HepG2 (cell line): ENCODE measurements around the gene RGS19. TPM values are rescaled to one million over a fixed set of nuclear protein-coding genes. Genes with fewer than 3 reads are reported as not detected.

Source experiments
- CERS6 ChIP-seq: sonication (generic); formaldehyde crosslinking; IDR thresholded peaks from 2 replicates; pipeline ENCODE4 v1.5.0; 2020; ENCODE audit warnings: missing genetic modification reagents
- KDM4B ChIP-seq: sonication (generic); formaldehyde crosslinking; IDR thresholded peaks from 2 replicates; pipeline ENCODE4 v1.4.0; 2020; ENCODE audit warnings: missing genetic modification reagents
- NCOR1 ChIP-seq: fragments of 200-600 bp; sonication (generic); IDR thresholded peaks from 2 replicates; pipeline ENCODE4 v1.7.0; 2017; ENCODE audit warnings: antibody characterized with exemption, low read length, borderline replicate concordance
- NFE2 ChIP-seq: sonication (generic); formaldehyde crosslinking; IDR thresholded peaks from 2 replicates; pipeline ENCODE4 v1.4.0; 2020; ENCODE audit warnings: missing genetic modification reagents
- ONECUT2 ChIP-seq: sonication (generic); formaldehyde crosslinking; IDR thresholded peaks from 2 replicates; pipeline ENCODE4 v1.4.0; 2020; ENCODE audit warnings: missing genetic modification reagents
- POLR2G ChIP-seq: fragments of 200-400 bp; formaldehyde crosslinking; IDR thresholded peaks from 2 replicates; pipeline ENCODE4 v1.6.1; 2018; ENCODE audit warnings: mild to moderate bottlenecking, low read depth, low read length, moderate library complexity
- RORA ChIP-seq: sonication (generic); formaldehyde crosslinking; IDR thresholded peaks from 2 replicates; pipeline ENCODE4 v1.5.0; 2020; ENCODE audit warnings: mild to moderate bottlenecking, missing genetic modification reagents, moderate library complexity
- SOX13 ChIP-seq, 3 experiments: fragments of 450-650 bp in 1 of 3; sonication (generic) in 1 of 3; formaldehyde crosslinking in 1 of 3; IDR thresholded peaks in 2 of 3; conservative IDR thresholded peaks in 1 of 3; 2 replicates each; pipeline versions ENCODE4 v1.5.0 to v1.6.1; 2016 to 2020; ENCODE audit warnings: antibody characterized with exemption in 1 of 3, mild to moderate bottlenecking in 1 of 3, missing compliant biosample characterization in 1 of 3, missing genetic modification reagents in 1 of 3, moderate library complexity in 1 of 3
- TFAP4 ChIP-seq: sonication (generic); IDR thresholded peaks from 2 replicates; pipeline ENCODE4 v1.6.1; 2016; ENCODE audit warnings: low read depth, borderline replicate concordance
- ZFP37 ChIP-seq: sonication (generic); formaldehyde crosslinking; IDR thresholded peaks from 2 replicates; pipeline ENCODE4 v1.4.0; 2020; ENCODE audit warnings: missing genetic modification reagents, borderline replicate concordance
- ZNF143 ChIP-seq: sonication (generic); formaldehyde crosslinking; IDR thresholded peaks from 2 replicates; pipeline ENCODE4 v1.4.0; 2020; ENCODE audit warnings: missing genetic modification reagents
- ZNF230 ChIP-seq: sonication (generic); formaldehyde crosslinking; IDR thresholded peaks from 2 replicates; pipeline ENCODE4 v1.4.0; 2020; ENCODE audit warnings: mild to moderate bottlenecking, missing genetic modification reagents
- ZNF331 ChIP-seq: sonication (generic); formaldehyde crosslinking; IDR thresholded peaks from 2 replicates; pipeline ENCODE4 v1.4.0; 2020; ENCODE audit warnings: missing genetic modification reagents
- ZNF678 ChIP-seq: sonication (generic); formaldehyde crosslinking; IDR thresholded peaks from 2 replicates; pipeline ENCODE4 v1.4.0; 2020; ENCODE audit warnings: mild to moderate bottlenecking, missing genetic modification reagents
- ZNF781 ChIP-seq: sonication (generic); formaldehyde crosslinking; IDR thresholded peaks from 2 replicates; pipeline ENCODE4 v1.5.1; 2020; ENCODE audit warnings: borderline replicate concordance, mild to moderate bottlenecking, missing genetic modification reagents; ENCODE audit errors: not compliant biosample characterization
- ZNF788 ChIP-seq: sonication (generic); formaldehyde crosslinking; IDR thresholded peaks from 2 replicates; pipeline ENCODE4 v1.5.0; 2020; ENCODE audit warnings: mild to moderate bottlenecking, missing genetic modification reagents, borderline replicate concordance
- ZNF792 ChIP-seq: IDR thresholded peaks from 2 replicates; pipeline ENCODE4 v1.6.1; 2016
- ZNF891 ChIP-seq: sonication (generic); formaldehyde crosslinking; IDR thresholded peaks from 2 replicates; pipeline ENCODE4 v1.5.0; 2020; ENCODE audit warnings: mild to moderate bottlenecking, missing genetic modification reagents
- ZSCAN20 ChIP-seq: sonication (generic); formaldehyde crosslinking; IDR thresholded peaks from 2 replicates; pipeline ENCODE4 v1.4.0; 2020; ENCODE audit warnings: missing genetic modification reagents, mild to moderate bottlenecking, borderline replicate concordance
- polyA plus RNA-seq, 8 experiments: library from polyadenylated mRNA; depleted of rRNA in 3 of 8; stranded (reverse) in 7 of 8; unstranded in 1 of 8; fragments of >200 nt; fragmentation: Illumina TruSeq in 4 of 8; extraction: Trizol in 4 of 8; gene quantifications; 2 replicates each; pipeline versions ENCODE4 v1.2.1 to v1.2.3, GENCODE V29; 2011 to 2016; ENCODE audit warnings: low read depth in 4 of 8, missing spikeins in 1 of 8, mixed read lengths in 1 of 8; ENCODE audit not compliant: insufficient read depth in 1 of 8
- total RNA-seq, 5 experiments: library from RNA; depleted of rRNA; stranded (reverse); fragments of >200 nt; fragmentation: Illumina TruSeq; extraction: Trizol; gene quantifications; 2 replicates each; pipeline ENCODE4 v1.2.3, GENCODE V29; 2016; ENCODE audit warnings: low read depth in 1 of 5
- TF ChIP-seq, protein P1 (sequence below): sonication (generic); formaldehyde crosslinking; conservative IDR thresholded peaks from 2 replicates; pipeline ENCODE4 v1.8.0; 2022; ENCODE audit warnings: mild to moderate bottlenecking, moderate library complexity, missing genetic modification reagents
- TF ChIP-seq, protein P2 (sequence below): sonication (generic); formaldehyde crosslinking; IDR thresholded peaks from 2 replicates; pipeline ENCODE4 v1.4.0; 2020; ENCODE audit warnings: mild to moderate bottlenecking, missing genetic modification reagents

The RGS19 gene
- total and polyA plus RNA-seq, 2 of the 13 experiments (the other 11 are each of a cell fraction or from before 2014, with no cell fraction given) = 10.7 to 11.9 TPM

DNA sequence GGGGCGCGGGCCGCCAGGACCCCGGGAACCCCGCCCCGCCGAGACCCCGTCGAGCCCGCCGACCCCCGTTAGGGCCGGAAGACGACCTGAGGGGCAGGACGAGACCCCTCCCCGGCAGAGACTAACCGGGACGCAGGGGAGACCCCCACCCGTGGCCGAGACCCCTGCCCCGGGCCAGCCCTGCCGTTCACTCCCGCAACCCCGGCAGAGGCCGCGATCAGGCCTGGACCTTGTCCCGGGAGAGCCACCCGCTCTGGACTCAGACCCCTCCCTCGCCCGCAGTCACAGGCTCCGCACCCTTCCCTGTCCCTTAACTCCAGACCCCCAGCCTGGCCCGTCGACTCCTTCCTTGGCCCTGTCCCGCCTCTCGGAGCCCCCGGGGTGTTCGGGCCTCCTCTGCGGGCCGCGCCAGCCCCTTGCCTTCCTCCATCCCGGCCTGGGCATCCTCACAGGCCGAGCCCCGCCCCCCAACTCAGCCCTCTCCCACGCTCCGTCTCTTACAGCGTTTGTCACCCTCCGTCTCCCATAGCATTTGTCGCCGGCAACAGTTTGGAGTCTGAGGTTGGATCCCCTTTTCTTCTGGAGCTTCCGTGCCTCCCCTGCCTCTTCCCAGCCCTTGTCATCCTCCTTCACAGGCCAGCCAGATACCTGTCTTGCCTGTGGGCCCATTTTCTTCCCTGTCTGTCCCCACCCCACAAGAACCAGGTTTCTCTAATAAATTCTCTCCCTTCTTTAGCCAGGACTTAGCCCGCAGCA is 15.8 kb downstream of the RGS19 start (continued):
- TF ChIP-seq SOX13 (IDR thresholded peaks at IDR 0.05) (no peak), SOX13 (CRISPR knock-in tag; conservative IDR thresholded peaks at IDR 0.05 in 1 of 2, IDR thresholded peaks at IDR 0.05 in 1 of 2) (no peak), ZNF891 (no peak; the same call in 1 of the 2 replicates), ZNF230 (no peak; the same call in 1 of the 2 replicates), ZNF781 (no peak), ZFP37 (CRISPR knock-in tag) (0 out of 2 replicates have a peak, but pooled peaks have one; percentile 6), ZSCAN20 (CRISPR knock-in tag) (no peak; the same call in none of the 2 replicates), NCOR1 (peak; percentile 22; the same call in 1 of the 2 replicates), RORA (CRISPR knock-in tag) (no peak), NFE2 (CRISPR knock-in tag) (no peak), POLR2G (no peak; the same call in 1 of the 2 replicates), ZNF331 (no peak; the same call in none of the 2 replicates), KDM4B (CRISPR knock-in tag) (no peak), CERS6 (CRISPR knock-in tag) (no peak; the same call in 1 of the 2 replicates), TFAP4 (0 out of 2 replicates have a peak, but pooled peaks have one; percentile 13), ZNF792 (CRISPR knock-in tag) (no peak), ONECUT2 (no peak), ZNF788 (CRISPR knock-in tag) (no peak), ZNF678 (CRISPR knock-in tag) (peak; percentile 15; the same call in 1 of the 2 replicates), ZNF143 (CRISPR knock-in tag) (peak; percentile 44; the same call in 1 of the 2 replicates)
- TF ChIP-seq, protein P1, sequence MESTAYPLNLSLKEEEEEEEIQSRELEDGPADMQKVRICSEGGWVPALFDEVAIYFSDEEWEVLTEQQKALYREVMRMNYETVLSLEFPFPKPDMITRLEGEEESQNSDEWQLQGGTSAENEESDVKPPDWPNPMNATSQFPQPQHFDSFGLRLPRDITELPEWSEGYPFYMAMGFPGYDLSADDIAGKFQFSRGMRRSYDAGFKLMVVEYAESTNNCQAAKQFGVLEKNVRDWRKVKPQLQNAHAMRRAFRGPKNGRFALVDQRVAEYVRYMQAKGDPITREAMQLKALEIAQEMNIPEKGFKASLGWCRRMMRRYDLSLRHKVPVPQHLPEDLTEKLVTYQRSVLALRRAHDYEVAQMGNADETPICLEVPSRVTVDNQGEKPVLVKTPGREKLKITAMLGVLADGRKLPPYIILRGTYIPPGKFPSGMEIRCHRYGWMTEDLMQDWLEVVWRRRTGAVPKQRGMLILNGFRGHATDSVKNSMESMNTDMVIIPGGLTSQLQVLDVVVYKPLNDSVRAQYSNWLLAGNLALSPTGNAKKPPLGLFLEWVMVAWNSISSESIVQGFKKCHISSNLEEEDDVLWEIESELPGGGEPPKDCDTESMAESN (CRISPR knock-in tag) = no peak; the same call in 1 of the 2 replicates
- TF ChIP-seq, protein P2, sequence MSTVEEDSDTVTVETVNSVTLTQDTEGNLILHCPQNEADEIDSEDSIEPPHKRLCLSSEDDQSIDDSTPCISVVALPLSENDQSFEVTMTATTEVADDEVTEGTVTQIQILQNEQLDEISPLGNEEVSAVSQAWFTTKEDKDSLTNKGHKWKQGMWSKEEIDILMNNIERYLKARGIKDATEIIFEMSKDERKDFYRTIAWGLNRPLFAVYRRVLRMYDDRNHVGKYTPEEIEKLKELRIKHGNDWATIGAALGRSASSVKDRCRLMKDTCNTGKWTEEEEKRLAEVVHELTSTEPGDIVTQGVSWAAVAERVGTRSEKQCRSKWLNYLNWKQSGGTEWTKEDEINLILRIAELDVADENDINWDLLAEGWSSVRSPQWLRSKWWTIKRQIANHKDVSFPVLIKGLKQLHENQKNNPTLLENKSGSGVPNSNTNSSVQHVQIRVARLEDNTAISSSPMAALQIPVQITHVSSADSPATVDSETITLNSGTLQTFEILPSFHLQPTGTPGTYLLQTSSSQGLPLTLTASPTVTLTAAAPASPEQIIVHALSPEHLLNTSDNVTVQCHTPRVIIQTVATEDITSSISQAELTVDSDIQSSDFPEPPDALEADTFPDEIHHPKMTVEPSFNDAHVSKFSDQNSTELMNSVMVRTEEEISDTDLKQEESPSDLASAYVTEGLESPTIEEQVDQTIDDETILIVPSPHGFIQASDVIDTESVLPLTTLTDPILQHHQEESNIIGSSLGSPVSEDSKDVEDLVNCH = no peak
